Measurements from ENCODE around the gene STEAP3. TPM values are rescaled to one million over a fixed set of nuclear protein-coding genes. Genes with fewer than 3 reads are reported as not detected.

STEAP3 gene
- total and polyA plus RNA-seq, 2 donors (not counting 1 experiment from before 2014, with no cell fraction given) = 1.1 to 1.6 TPM

DNA sequence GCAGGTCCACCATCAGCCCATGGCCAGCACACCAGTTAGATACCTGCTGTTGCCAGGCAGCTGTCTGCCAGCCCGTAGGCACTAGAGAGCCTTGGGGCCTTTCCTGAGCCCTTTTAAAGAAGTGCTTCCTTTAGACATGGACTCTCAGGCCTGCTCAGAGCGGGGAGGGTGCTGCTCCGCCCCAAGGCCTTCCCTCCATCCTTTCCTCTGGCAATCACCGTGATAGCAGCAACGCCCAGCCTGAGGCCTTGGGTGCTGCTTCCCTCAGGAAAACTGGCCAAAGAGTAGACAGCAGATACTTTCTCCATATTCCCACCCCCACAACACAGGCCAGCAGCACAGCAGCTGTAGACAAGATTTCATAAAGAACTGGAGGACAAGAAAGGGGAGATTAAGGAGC lies 42.7 kb upstream of the STEAP3 start:
- Histone ChIP-seq H3K4me3 (ENCODE audit: control extremely low read depth in 1 of 5, extremely low read depth in 1 of 5, insufficient read depth in 1 of 5, low read depth in 2 of 5, low read length in 4 of 5) (no peak overlapping the region), H3K4me1 (ENCODE audit: control insufficient read depth in 2 of 2, insufficient read depth in 2 of 2, low read length in 2 of 2) (no peaks in the 10 kb centered on the region), H3K79me2 (ENCODE audit: control insufficient read depth, insufficient read depth, low read length) (no peaks in the 10 kb centered on the region), H3K36me3 (replicated peaks in 1 of 2; ENCODE audit: control extremely low read depth in 1 of 2, control insufficient read depth in 1 of 2, extremely low read depth in 1 of 2, insufficient read depth in 2 of 2, low read length in 1 of 2) (no peaks in the 10 kb centered on the region), H3K9ac (ENCODE audit: low read length) (no peak overlapping the region), H4K20me1 (ENCODE audit: control insufficient read depth, insufficient read depth, low read length, poor library complexity, severe bottlenecking) (no peaks in the 10 kb centered on the region), H2AFZ (ENCODE audit: insufficient read depth, low read depth, low read length, poor library complexity, severe bottlenecking) (no peak overlapping the region), H3K27ac (ENCODE audit: low read length in 2 of 2) (no peak overlapping the region), H3K27me3 (replicated peaks in 1 of 4; ENCODE audit: control extremely low read depth in 1 of 4, control insufficient read depth in 3 of 4, insufficient read depth in 4 of 4, low read length in 3 of 4) (no peaks in the 10 kb centered on the region), H3K9me3 (ENCODE audit: control extremely low read depth in 1 of 3, control insufficient read depth in 2 of 3, insufficient read depth in 1 of 3, low read length in 2 of 3) (no peaks in the 10 kb centered on the region), H3K4me2 (replicated peaks; ENCODE audit: low read depth, low read length, poor library complexity, severe bottlenecking) (no peak overlapping the region)
- ATAC-seq (ENCODE audit: low read depth) (no peak), DNase-seq (no peak)
- H3K9me3 Mint-ChIP-seq (ENCODE audit: insufficient read depth) = no peaks in the 10 kb centered on the region
- TF ChIP-seq, protein P1, sequence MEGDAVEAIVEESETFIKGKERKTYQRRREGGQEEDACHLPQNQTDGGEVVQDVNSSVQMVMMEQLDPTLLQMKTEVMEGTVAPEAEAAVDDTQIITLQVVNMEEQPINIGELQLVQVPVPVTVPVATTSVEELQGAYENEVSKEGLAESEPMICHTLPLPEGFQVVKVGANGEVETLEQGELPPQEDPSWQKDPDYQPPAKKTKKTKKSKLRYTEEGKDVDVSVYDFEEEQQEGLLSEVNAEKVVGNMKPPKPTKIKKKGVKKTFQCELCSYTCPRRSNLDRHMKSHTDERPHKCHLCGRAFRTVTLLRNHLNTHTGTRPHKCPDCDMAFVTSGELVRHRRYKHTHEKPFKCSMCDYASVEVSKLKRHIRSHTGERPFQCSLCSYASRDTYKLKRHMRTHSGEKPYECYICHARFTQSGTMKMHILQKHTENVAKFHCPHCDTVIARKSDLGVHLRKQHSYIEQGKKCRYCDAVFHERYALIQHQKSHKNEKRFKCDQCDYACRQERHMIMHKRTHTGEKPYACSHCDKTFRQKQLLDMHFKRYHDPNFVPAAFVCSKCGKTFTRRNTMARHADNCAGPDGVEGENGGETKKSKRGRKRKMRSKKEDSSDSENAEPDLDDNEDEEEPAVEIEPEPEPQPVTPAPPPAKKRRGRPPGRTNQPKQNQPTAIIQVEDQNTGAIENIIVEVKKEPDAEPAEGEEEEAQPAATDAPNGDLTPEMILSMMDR (IDR thresholded peaks at IDR 0.05) = no peak
- TF ChIP-seq EZH2 (IDR thresholded peaks at IDR 0.05; ENCODE audit: borderline replicate concordance, insufficient read depth, low read depth, low read length, poor library complexity, severe bottlenecking) = no peak
- ChIA-PET CTCF (no interaction called here), POLR2A (no interaction called here)
- H3K4me3 Mint-ChIP-seq = no peak overlapping the region
- intact Hi-C loops (cut with micrococcal nuclease) = no loop called here
- 84% methylated on average over 5 of the region's 5 CpGs for WGBS (ENCODE audit: insufficient coverage)
- H3K4me1 Mint-ChIP-seq = no peaks in the 10 kb centered on the region
- H3K27me3 Mint-ChIP-seq = peaks cover 4% of the 10 kb centered on the region
- no peak overlapping the region for H3K27ac Mint-ChIP-seq

- Mint-ChIP-seq H3K4me3 (no peak overlapping the region), H3K27me3 (peaks cover 9% of the 10 kb centered on the region), H3K9me3 (ENCODE audit: insufficient read depth) (no peaks in the 10 kb centered on the region), H3K4me1 (no peaks in the 10 kb centered on the region), H3K27ac (no peak overlapping the region)
- 92% methylated on average over 10 of the region's 10 CpGs for WGBS (ENCODE audit: insufficient coverage)
- DNase-seq = no peak
- no peaks in the 10 kb centered on the region for H3K9me3 ChIP-seq (ENCODE audit: control extremely low read depth in 1 of 3, control insufficient read depth in 2 of 3, insufficient read depth in 1 of 3, low read length in 2 of 3)
- no peaks in the 10 kb centered on the region for H4K20me1 ChIP-seq (ENCODE audit: control insufficient read depth, insufficient read depth, low read length, poor library complexity, severe bottlenecking)
- TF ChIP-seq, protein P1 (IDR thresholded peaks at IDR 0.05) = no peak
- TF ChIP-seq EZH2 (IDR thresholded peaks at IDR 0.05; ENCODE audit: borderline replicate concordance, insufficient read depth, low read depth, low read length, poor library complexity, severe bottlenecking) = no peak
- H3K9ac ChIP-seq (ENCODE audit: low read length) = no peak overlapping the region
- CTCF ChIA-PET = interaction anchor here (1.3 kb wide), 1 partner anchor 9 kb away, joined by 3 read pairs; no protein-coding TSS in a partner anchor
- no peaks in the 10 kb centered on the region for H3K4me1 ChIP-seq (ENCODE audit: control insufficient read depth in 2 of 2, insufficient read depth in 2 of 2, low read length in 2 of 2)
- no peak overlapping the region for H2AFZ ChIP-seq (ENCODE audit: insufficient read depth, low read depth, low read length, poor library complexity, severe bottlenecking)
- POLR2A ChIA-PET = no interaction called here
- no peaks in the 10 kb centered on the region for H3K79me2 ChIP-seq (ENCODE audit: control insufficient read depth, insufficient read depth, low read length)
- H3K27me3 ChIP-seq (replicated peaks in 1 of 4; ENCODE audit: control extremely low read depth in 1 of 4, control insufficient read depth in 3 of 4, insufficient read depth in 4 of 4, low read length in 3 of 4) = no peaks in the 10 kb centered on the region
- no peak overlapping the region for H3K4me3 ChIP-seq (ENCODE audit: control extremely low read depth in 1 of 5, extremely low read depth in 1 of 5, insufficient read depth in 1 of 5, low read depth in 2 of 5, low read length in 4 of 5)
- H3K27ac ChIP-seq (ENCODE audit: low read length in 2 of 2) = no peak overlapping the region
- ATAC-seq (ENCODE audit: low read depth) = no peak
- no peak overlapping the region for H3K4me2 ChIP-seq (replicated peaks; ENCODE audit: low read depth, low read length, poor library complexity, severe bottlenecking)
- intact Hi-C loops (cut with micrococcal nuclease) = no loop called here
- no peaks in the 10 kb centered on the region for H3K36me3 ChIP-seq (replicated peaks in 1 of 2; ENCODE audit: control extremely low read depth in 1 of 2, control insufficient read depth in 1 of 2, extremely low read depth in 1 of 2, insufficient read depth in 2 of 2, low read length in 1 of 2)
These were observed 42.2 kb upstream of the STEAP3 start for GRCh38 chr2:119181391-119181790.

Data from B cell (primary cell).